GM19193 (cell line): ENCODE data around the gene BIRC2.
A peak's percentile ranks its signal among the peaks of the same experiment; 100 is the strongest.

Source experiments
- POLR2A ChIP-seq: IDR thresholded peaks from 4 replicates; pipeline ENCODE4 v1.6.1; 2011; ENCODE audit not compliant: insufficient read depth, insufficient read length; ENCODE audit errors: extremely low read depth

Gene BIRC2

DNA sequence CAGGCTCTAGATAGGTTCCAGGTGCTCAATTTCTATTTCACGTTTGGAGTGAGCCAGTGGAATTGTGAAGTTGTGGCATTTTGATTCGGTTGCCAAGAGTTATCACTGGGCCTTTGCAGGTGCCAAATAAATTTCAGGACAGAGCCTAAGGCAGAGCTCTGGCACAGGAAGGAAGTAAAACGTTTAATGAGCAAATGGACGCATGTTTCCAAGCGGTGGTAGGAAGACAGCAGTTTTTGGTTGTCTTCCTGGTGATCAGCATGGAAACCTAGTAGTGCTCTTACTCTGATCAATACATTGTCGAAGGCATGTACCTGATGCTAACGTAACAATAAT is 29.3 kb upstream of the BIRC2 start:
- no peak for TF ChIP-seq POLR2A

DNA sequence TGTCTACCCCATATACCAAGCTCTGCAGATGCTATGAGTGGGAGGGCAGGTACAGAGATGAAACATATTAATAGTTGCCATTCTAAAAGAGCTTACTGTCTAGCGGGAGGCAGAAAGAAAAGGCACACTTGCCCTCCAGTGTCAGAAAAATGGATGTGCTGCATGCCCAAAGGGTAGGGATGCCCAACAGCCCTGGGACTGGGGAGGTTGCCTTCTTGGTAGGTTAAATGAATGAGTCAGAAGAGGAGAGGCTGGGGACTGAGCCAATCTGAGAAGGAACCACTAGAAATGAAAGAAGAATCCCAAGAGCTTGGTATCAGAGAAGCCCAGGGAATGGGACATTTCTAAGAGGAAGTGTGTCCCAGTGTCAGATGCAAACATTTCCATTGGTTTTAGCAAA is 28.5 kb upstream of the BIRC2 start:
- peak; percentile 60 for TF ChIP-seq POLR2A

GRCh38 chr11:102319544-102319943 is 27.5 kb upstream of the BIRC2 start:
- no peak for TF ChIP-seq POLR2A

DNA sequence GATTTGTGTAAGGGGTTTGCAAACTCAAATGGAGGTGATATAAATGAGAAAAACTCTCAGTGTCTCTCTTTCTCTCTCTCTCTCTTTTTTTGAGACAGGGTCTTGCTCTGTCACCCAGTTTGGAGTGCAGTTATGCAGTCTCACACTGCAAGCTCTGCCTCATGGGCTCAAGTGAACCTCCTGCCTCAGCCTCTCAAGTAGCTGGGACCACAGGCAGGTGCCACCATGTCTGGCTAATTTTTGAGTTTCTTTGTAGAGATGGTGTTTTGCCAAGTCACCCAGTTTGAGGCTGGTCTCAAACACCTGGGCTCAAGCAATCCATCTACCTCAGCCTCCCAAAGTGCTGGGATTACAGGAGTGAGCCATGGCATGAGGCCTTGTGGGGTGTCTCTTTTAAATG is 26.8 kb upstream of the BIRC2 start:
- no peak for TF ChIP-seq POLR2A

GRCh38 chr11:102320679-102321078 is 26.3 kb upstream of the BIRC2 start:
- TF ChIP-seq POLR2A, result no peak

- TF ChIP-seq POLR2A, result no peak
Measured at GRCh38 chr11:102322560-102322959, 24.5 kb upstream of the BIRC2 start.

- no peak for TF ChIP-seq POLR2A
Measured at GRCh38 chr11:102323542-102324251, 23.3 kb upstream of the BIRC2 start.

- no peak for TF ChIP-seq POLR2A
Measured at GRCh38 chr11:102325088-102325487, 21.9 kb upstream of the BIRC2 start.

- no peak for TF ChIP-seq POLR2A
Measured at GRCh38 chr11:102328748-102329147, 18.3 kb upstream of the BIRC2 start.

- TF ChIP-seq POLR2A, result no peak
Measured at GRCh38 chr11:102330231-102330630, 16.8 kb upstream of the BIRC2 start.

- no peak for TF ChIP-seq POLR2A
Measured at GRCh38 chr11:102331341-102331740, 15.7 kb upstream of the BIRC2 start.

DNA sequence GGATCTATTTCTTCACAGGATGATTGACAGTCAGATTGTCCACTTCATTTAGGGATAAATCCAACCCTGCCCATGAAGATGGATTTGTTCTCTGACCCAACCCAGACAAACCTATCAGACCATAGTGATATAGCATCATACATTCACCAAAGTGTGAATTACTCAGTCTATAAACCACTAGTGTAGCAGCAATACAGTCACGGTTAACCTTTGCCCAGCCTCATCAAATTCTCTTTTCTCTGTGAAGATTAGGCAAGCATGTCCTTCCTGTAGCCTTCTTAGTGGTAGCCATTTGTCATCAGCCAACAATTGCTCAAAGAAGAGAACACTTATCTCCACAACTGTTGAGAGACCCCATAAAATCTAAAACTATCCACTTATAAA is 14.4 kb upstream of the BIRC2 start:
- no peak for TF ChIP-seq POLR2A

DNA sequence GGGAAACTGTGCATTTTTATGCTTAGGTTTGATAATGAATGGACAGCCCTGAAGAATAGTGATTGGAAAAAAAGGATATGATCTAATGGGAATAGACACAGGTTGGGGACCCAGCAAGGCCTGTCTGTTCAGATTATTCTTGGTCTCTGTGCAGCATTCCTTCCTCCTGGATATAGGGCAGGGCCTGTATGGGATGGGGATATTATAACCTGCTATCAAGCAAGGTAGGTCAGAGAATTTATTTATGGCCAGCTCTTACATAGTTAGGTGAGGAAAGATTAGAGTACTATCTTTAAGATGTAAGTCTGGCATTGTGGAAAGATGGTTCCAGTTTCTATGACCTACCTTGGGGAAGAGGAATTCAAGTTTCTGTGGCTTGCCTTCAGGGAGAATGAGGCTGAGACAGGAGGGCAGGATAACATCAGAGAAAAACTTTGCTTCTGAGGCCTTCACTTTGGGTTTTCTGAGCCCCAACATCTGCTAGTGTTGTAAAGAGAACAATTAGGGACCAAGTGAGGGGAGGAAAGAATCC is 8.5 kb upstream of the BIRC2 start:
- peak; percentile 4 for TF ChIP-seq POLR2A

DNA sequence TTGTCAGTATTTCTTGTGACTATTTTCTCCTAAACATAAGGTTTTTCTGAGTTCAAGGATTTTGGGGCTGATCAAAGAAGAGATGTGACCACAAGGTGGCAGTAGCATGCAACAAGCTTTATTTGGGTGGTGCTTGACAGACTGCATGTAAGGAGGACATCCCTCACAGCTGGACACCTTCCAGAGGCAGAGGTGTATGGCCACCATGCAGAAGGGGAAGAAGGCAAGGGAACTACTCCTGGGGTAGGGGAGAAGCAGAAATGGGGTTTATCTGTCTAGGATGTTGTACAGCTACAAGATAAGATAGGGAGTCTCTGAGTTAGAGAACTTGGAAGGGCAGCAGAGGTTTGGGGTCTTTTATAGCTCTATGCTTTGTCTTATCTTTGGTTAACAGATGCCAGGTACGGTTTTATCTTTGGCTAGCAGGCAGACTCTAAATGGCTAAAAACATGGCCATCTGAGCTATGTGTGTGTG is 5.1 kb upstream of the BIRC2 start:
- no peak for TF ChIP-seq POLR2A

- TF ChIP-seq POLR2A, result no peak
Measured at GRCh38 chr11:102343809-102344208, 3.2 kb upstream of the BIRC2 start.

GRCh38 chr11:102345904-102346303 is 1.1 kb upstream of the BIRC2 start:
- TF ChIP-seq POLR2A, result no peak

DNA sequence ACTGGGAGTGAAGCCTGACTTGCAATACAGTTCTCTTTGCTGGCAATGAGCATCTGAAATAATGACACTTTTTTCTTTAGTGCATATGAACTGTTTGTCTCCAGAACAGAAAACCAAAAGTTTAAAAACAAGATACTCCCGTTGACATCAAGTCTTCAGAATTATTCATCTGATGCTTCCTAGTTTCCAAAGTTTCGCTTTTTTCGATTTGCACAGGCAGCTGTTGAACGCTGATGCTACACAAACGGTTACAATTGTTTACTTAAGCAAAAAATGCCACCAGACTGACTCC is 612 bp upstream of the BIRC2 start:
- no peak for TF ChIP-seq POLR2A
